ENCODE measurements around the gene BMPR1B.

The BMPR1B gene

GRCh38 chr4:94931626-94932025 is 173.9 kb downstream of the BMPR1B start:
- no peaks in the 10 kb centered on the region for H3K9me3 ChIP-seq (replicated peaks in 1 of 11)
- no peak overlapping the region for H3K9ac ChIP-seq
- no peaks in the 10 kb centered on the region for H3K36me3 ChIP-seq
- H3K4me3 ChIP-seq: no peak overlapping the region
- no peaks in the 10 kb centered on the region for H4K20me1 ChIP-seq
- TF ChIP-seq Cebpa-rat (IDR thresholded peaks at IDR 0.05): no peak
- no peak overlapping the region for H3K4me2 ChIP-seq
- no peak overlapping the region for H3K27ac ChIP-seq
- no peaks in the 10 kb centered on the region for H3K27me3 ChIP-seq
- no peaks in the 10 kb centered on the region for H3K4me1 ChIP-seq

- no peaks in the 10 kb centered on the region for H3K4me1 ChIP-seq
- H3K27ac ChIP-seq: no peak overlapping the region
- no peaks in the 10 kb centered on the region for H3K9me3 ChIP-seq (replicated peaks in 1 of 11)
- no peaks in the 10 kb centered on the region for H3K27me3 ChIP-seq
- H3K9ac ChIP-seq: no peak overlapping the region
- no peaks in the 10 kb centered on the region for H3K36me3 ChIP-seq
- TF ChIP-seq Cebpa-rat (IDR thresholded peaks at IDR 0.05): no peak
- no peak overlapping the region for H3K4me3 ChIP-seq
- H3K4me2 ChIP-seq: no peak overlapping the region
- no peaks in the 10 kb centered on the region for H4K20me1 ChIP-seq
Observed at GRCh38 chr4:94932366-94932765, 174.6 kb downstream of the BMPR1B start.

- no peak overlapping the region for H3K9ac ChIP-seq
- no peaks in the 10 kb centered on the region for H3K27me3 ChIP-seq
- H4K20me1 ChIP-seq: no peaks in the 10 kb centered on the region
- no peak overlapping the region for H3K27ac ChIP-seq
- no peak for TF ChIP-seq Cebpa-rat (IDR thresholded peaks at IDR 0.05)
- no peaks in the 10 kb centered on the region for H3K9me3 ChIP-seq (replicated peaks in 1 of 11)
- no peak overlapping the region for H3K4me2 ChIP-seq
- H3K4me3 ChIP-seq: no peak overlapping the region
- no peaks in the 10 kb centered on the region for H3K36me3 ChIP-seq
- H3K4me1 ChIP-seq: no peaks in the 10 kb centered on the region
Observed at GRCh38 chr4:94933799-94934198, 176.0 kb downstream of the BMPR1B start.

GRCh38 chr4:94934201-94934600 is 176.4 kb downstream of the BMPR1B start:
- H3K4me3 ChIP-seq: no peak overlapping the region
- no peaks in the 10 kb centered on the region for H4K20me1 ChIP-seq

GRCh38 chr4:94934864-94935263 is 177.1 kb downstream of the BMPR1B start:
- Histone ChIP-seq H3K27ac (no peak overlapping the region), H3K4me3 (no peak overlapping the region), H3K36me3 (no peaks in the 10 kb centered on the region), H3K9ac (no peak overlapping the region), H3K4me1 (no peaks in the 10 kb centered on the region), H3K27me3 (no peaks in the 10 kb centered on the region), H3K4me2 (no peak overlapping the region), H4K20me1 (no peaks in the 10 kb centered on the region), H3K9me3 (replicated peaks in 1 of 11) (no peaks in the 10 kb centered on the region)
- TF ChIP-seq Cebpa-rat (IDR thresholded peaks at IDR 0.05): no peak

More at GRCh38 chr4:94934201-94934600, 176.4 kb downstream of the BMPR1B start:
- Histone ChIP-seq H3K27ac (no peak overlapping the region), H3K9ac (no peak overlapping the region), H3K36me3 (no peaks in the 10 kb centered on the region), H3K4me1 (no peaks in the 10 kb centered on the region), H3K4me2 (no peak overlapping the region), H3K27me3 (no peaks in the 10 kb centered on the region), H3K9me3 (replicated peaks in 1 of 11) (no peaks in the 10 kb centered on the region)
- TF ChIP-seq Cebpa-rat (IDR thresholded peaks at IDR 0.05): no peak

- H3K9me3 ChIP-seq (replicated peaks in 1 of 11): no peaks in the 10 kb centered on the region
- H4K20me1 ChIP-seq: no peaks in the 10 kb centered on the region
- no peaks in the 10 kb centered on the region for H3K4me1 ChIP-seq
- no peak overlapping the region for H3K4me2 ChIP-seq
- no peak overlapping the region for H3K4me3 ChIP-seq
- H3K9ac ChIP-seq: no peak overlapping the region
- no peak overlapping the region for H3K27ac ChIP-seq
- no peaks in the 10 kb centered on the region for H3K27me3 ChIP-seq
- TF ChIP-seq Cebpa-rat (IDR thresholded peaks at IDR 0.05): no peak
- no peaks in the 10 kb centered on the region for H3K36me3 ChIP-seq
Observed at GRCh38 chr4:94936854-94937253, 179.1 kb downstream of the BMPR1B start.

- no peak for TF ChIP-seq Cebpa-rat (IDR thresholded peaks at IDR 0.05)
- no peaks in the 10 kb centered on the region for H4K20me1 ChIP-seq
- H3K27ac ChIP-seq: no peak overlapping the region
- H3K36me3 ChIP-seq: no peaks in the 10 kb centered on the region
- no peaks in the 10 kb centered on the region for H3K4me1 ChIP-seq
- no peak overlapping the region for H3K9ac ChIP-seq
- H3K9me3 ChIP-seq (replicated peaks in 1 of 11): no peaks in the 10 kb centered on the region
- no peak overlapping the region for H3K4me3 ChIP-seq
- no peak overlapping the region for H3K4me2 ChIP-seq
- H3K27me3 ChIP-seq: no peaks in the 10 kb centered on the region
Observed at GRCh38 chr4:94939791-94940519, 182.2 kb downstream of the BMPR1B start.

- Histone ChIP-seq H3K9ac (no peak overlapping the region), H3K27ac (no peak overlapping the region), H3K27me3 (no peaks in the 10 kb centered on the region), H4K20me1 (no peaks in the 10 kb centered on the region), H3K9me3 (replicated peaks in 1 of 11) (no peaks in the 10 kb centered on the region), H3K4me1 (no peaks in the 10 kb centered on the region), H3K4me3 (no peak overlapping the region), H3K36me3 (no peaks in the 10 kb centered on the region), H3K4me2 (no peak overlapping the region)
- no peak for TF ChIP-seq Cebpa-rat (IDR thresholded peaks at IDR 0.05)
Observed at GRCh38 chr4:94940520-94940908, 182.8 kb downstream of the BMPR1B start.

- H3K27ac ChIP-seq: no peak overlapping the region
- no peaks in the 10 kb centered on the region for H3K27me3 ChIP-seq
- H3K4me2 ChIP-seq: no peak overlapping the region
- no peaks in the 10 kb centered on the region for H3K36me3 ChIP-seq
- no peaks in the 10 kb centered on the region for H3K4me1 ChIP-seq
- H3K9me3 ChIP-seq (replicated peaks in 1 of 11): no peaks in the 10 kb centered on the region
- no peaks in the 10 kb centered on the region for H4K20me1 ChIP-seq
- H3K4me3 ChIP-seq: no peak overlapping the region
- no peak for TF ChIP-seq Cebpa-rat (IDR thresholded peaks at IDR 0.05)
- no peak overlapping the region for H3K9ac ChIP-seq
Observed at GRCh38 chr4:94941706-94942105, 184.0 kb downstream of the BMPR1B start.

- Histone ChIP-seq H3K27ac (no peak overlapping the region), H3K36me3 (no peaks in the 10 kb centered on the region), H3K9ac (no peak overlapping the region), H3K4me3 (no peak overlapping the region), H4K20me1 (no peaks in the 10 kb centered on the region), H3K4me2 (no peak overlapping the region), H3K4me1 (no peaks in the 10 kb centered on the region), H3K9me3 (replicated peaks in 1 of 11) (no peaks in the 10 kb centered on the region), H3K27me3 (no peaks in the 10 kb centered on the region)
- TF ChIP-seq Cebpa-rat (IDR thresholded peaks at IDR 0.05): no peak
Observed at GRCh38 chr4:94944726-94945125, 187.0 kb downstream of the BMPR1B start.

All from BLaER1 treated with 17β-estradiol and CSF1 and Interleukin-3, amounts not matched to agents 10 nM and 100 nM (cell line).